Neural progenitor cell (in vitro differentiated cells): Measurements from ENCODE around the gene SKIL.

ENCODE experiments used
- CTCF ChIP-seq: fragments of 200-600 bp; sonication (generic); IDR thresholded peaks from 2 replicates; pipeline ENCODE4 v1.5.1; 2017; ENCODE audit warnings: antibody characterized with exemption, mild to moderate bottlenecking
- EZH2phosphoT487 ChIP-seq: fragments of 200-600 bp; sonication (generic); IDR thresholded peaks from 2 replicates; pipeline ENCODE4 v1.6.1; 2017; ENCODE audit warnings: antibody characterized with exemption

- no peak for TF ChIP-seq CTCF
- no peak for TF ChIP-seq EZH2phosphoT487
Observed at GRCh38 chr3:170361711-170362110, 4.2 kb downstream of the SKIL start.
